Measurements from ENCODE around the gene STK11.

The STK11 gene

DNA sequence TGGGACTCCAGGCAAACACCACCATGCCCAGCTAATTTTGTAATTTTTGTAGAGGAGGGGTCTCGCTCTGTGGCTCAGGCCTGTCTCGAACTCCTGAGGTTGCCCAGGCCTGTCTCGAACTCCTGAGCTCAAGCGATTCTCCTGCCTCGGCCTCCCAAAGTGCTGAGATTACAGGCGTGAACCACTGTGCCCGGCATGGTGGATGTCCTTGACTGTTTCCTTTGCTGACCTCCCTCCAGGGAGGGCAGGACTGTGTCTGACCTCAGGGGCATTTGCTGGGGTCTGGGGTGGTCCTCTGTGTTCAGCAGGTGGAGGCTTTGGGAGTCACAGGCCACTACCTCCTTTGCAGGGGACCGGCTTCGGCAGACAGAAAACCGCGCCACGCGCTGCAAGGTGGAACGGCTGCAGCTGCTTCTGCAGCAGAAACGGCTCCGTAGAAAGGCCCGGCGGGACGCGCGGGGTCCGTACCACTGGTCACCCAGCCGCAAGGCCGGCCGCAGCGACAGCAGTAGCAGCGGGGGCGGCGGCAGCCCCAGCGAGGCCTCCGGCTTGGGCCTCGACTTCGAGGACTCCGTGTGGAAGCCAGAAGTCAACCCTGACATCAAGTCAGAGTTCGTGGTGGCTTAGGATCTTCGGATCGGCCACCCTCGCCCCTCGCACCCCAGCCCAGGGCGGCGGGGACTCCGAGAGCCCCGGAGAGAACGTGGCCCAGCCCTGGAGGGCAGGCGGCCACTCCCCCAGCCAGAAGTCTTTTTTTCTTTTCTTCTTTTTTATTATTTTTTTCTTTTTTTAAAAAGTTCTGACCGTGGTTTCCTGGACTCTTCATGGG lies 51.3 kb downstream of the STK11 start:
- H3K4me3 ChIP-seq (ENCODE audit: low read depth, low read length): no peak overlapping the region
- TF ChIP-seq, protein P1, sequence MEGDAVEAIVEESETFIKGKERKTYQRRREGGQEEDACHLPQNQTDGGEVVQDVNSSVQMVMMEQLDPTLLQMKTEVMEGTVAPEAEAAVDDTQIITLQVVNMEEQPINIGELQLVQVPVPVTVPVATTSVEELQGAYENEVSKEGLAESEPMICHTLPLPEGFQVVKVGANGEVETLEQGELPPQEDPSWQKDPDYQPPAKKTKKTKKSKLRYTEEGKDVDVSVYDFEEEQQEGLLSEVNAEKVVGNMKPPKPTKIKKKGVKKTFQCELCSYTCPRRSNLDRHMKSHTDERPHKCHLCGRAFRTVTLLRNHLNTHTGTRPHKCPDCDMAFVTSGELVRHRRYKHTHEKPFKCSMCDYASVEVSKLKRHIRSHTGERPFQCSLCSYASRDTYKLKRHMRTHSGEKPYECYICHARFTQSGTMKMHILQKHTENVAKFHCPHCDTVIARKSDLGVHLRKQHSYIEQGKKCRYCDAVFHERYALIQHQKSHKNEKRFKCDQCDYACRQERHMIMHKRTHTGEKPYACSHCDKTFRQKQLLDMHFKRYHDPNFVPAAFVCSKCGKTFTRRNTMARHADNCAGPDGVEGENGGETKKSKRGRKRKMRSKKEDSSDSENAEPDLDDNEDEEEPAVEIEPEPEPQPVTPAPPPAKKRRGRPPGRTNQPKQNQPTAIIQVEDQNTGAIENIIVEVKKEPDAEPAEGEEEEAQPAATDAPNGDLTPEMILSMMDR (IDR thresholded peaks at IDR 0.05; ENCODE audit: low read depth, low read length, missing control alignments): no peak
- DNase-seq (ENCODE audit: low read depth): no peak
- in situ Hi-C loops (cut with HindIII; ENCODE audit: low sequenced_read_pairs): no loop called here

DNA sequence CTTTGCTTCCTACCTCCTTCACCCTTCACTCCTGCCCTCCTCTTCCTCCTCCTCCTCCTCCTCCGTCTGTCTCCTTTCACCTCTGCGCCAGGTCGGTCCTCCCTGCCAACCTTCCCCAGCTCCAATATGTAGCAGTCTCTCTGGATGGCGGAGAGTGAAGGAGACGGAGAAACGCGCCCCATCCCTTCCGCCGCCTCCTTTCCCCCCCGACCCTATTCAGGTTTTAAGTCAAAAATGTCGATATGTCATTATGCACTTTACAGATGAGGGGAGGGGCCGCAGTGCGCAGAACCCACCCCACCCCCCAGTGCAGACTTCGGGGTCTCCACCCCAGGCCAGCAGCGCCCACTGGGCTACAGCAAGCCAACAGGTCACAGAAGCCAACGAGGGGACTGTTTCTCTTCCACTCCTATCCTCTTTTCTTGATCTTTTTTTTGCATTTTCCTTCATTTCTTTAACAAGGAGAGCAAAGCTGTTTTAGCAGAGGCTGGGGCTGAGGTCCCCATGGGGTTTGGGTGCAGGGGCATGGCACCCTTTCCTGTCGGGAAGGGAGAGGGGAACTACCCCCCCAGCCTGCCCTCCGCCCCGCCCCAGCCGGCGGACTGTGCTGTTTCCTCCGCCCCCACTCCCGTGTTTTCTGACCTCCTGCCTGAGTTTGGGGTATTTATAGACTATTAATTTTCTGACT lies 52.0 kb downstream of the STK11 start:
- no peak for DNase-seq (ENCODE audit: low read depth)
- in situ Hi-C loops (cut with HindIII; ENCODE audit: low sequenced_read_pairs): no loop called here
- TF ChIP-seq, protein P1 (IDR thresholded peaks at IDR 0.05; ENCODE audit: low read depth, low read length, missing control alignments): no peak

DNA sequence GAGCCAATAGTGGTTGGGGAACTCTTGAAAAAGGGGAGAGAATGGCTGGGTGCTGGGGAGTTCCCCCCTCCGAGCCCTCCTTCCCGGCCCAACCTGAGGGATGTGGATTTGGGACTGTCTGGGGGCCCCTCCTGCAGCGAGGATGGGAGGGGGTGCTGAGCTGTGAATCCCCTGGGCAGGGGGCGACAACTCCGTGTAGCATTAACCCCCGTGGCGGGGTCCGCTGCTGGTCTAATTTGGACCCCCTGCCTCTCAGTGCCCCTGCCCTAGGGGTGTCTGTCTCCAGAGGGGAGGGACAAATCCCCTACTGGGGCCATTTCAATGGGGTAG lies 52.5 kb downstream of the STK11 start:
- TF ChIP-seq, protein P1 (IDR thresholded peaks at IDR 0.05; ENCODE audit: low read depth, low read length, missing control alignments): no peak
- no peak for DNase-seq (ENCODE audit: low read depth)
- in situ Hi-C loops (cut with HindIII; ENCODE audit: low sequenced_read_pairs): no loop called here
- no peak overlapping the region for H3K4me3 ChIP-seq (ENCODE audit: low read depth, low read length)

More for the DNA sequence above, 52.0 kb downstream of the STK11 start:
- H3K4me3 ChIP-seq (ENCODE audit: low read depth, low read length): no peak overlapping the region

DNA sequence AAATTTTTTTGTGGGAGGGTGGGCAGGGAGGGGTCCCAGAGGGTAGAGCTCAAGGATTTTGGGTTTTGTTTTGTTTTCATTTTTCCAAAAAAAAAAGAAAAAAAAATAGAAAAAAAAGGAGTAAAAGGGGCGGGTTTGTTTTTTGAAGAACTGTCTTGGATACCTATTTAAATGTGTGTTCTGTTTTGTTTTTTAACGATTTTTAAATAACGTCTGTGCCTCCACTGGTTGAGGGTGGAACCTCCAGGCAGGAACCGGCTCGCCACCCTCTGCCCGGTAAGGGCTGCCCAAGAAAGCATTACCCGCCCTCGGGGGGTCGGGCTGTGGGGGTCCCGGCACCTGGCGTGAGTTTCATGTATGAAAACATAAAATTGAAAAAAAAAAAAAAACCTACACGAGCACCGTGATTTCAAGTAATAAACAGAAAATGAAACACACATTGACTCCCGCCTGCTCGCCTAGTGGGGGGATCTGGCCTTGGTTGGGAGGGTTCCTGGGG lies 53.2 kb downstream of the STK11 start:
- in situ Hi-C loops (cut with HindIII; ENCODE audit: low sequenced_read_pairs): no loop called here
- DNase-seq (ENCODE audit: low read depth): no peak
- TF ChIP-seq, protein P1 (IDR thresholded peaks at IDR 0.05; ENCODE audit: low read depth, low read length, missing control alignments): no peak
- H3K4me3 ChIP-seq (ENCODE audit: low read depth, low read length): no peak overlapping the region

DNA sequence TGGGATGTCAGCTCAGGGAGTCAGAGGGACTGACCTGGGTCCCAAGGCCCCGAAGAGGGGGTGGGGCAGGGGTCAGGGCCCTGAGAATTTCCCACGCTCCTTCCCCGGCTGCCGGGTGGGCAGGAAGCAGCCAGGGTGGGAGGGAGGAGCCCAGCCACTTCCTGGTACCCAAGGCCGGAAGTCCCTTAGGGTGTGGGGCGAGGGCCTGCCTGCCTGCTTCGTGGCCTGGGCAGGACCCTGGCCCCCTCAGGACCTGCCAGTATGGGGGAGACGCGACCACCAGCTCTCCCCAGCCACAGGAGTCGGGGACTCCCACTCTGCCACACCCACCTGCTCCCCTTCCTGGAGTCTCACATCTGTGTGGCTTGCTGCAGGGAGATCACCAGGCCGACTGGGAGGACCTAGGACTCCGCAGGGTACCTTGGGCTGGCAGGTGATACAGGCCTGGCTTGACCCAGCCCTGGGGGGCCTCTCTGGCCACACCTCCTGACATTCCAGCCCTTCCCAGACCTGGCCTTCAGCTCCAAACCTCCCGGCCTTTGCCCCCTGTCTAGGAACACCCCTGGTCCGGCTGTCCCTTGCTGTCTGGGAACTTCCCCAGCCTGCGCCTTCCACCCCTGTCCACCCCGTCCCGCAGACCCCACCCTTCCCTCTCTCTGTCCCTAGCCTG lies 53.8 kb downstream of the STK11 start:
- H3K4me3 ChIP-seq (ENCODE audit: low read depth, low read length): no peak overlapping the region
- DNase-seq (ENCODE audit: low read depth): no peak
- TF ChIP-seq, protein P1 (IDR thresholded peaks at IDR 0.05; ENCODE audit: low read depth, low read length, missing control alignments): no peak
- in situ Hi-C loops (cut with HindIII; ENCODE audit: low sequenced_read_pairs): no loop called here
